HFFc6 (cell line): ENCODE measurements around the gene HECW1. TPM values are rescaled to one million over a fixed set of nuclear protein-coding genes. Genes with fewer than 3 reads are reported as not detected.

ENCODE experiments used
- DNase-seq: peaks from one replicate; pipeline ENCODE4 v3.0.0-alpha.2; 2018
- H3K27ac Mint-ChIP-seq: 2 replicates; pipeline ENCODE4 v1.8.0; 2020; ENCODE audit warnings: mild to moderate bottlenecking, mixed read lengths
- H3K27me3 Mint-ChIP-seq: 2 replicates; pipeline ENCODE4 v1.8.0; 2021; ENCODE audit warnings: mild to moderate bottlenecking, moderate library complexity, mixed read lengths; ENCODE audit not compliant: insufficient read depth
- H3K36me3 Mint-ChIP-seq: 2 replicates; pipeline ENCODE4 v1.8.0; 2021; ENCODE audit warnings: low read depth, mixed read lengths
- H3K4me1 Mint-ChIP-seq: 2 replicates; pipeline ENCODE4 v1.8.0; 2020; ENCODE audit warnings: low read depth, mixed read lengths
- H3K4me3 Mint-ChIP-seq: 2 replicates; pipeline ENCODE4 v1.8.0; 2020; ENCODE audit warnings: mild to moderate bottlenecking, moderate library complexity, mixed read lengths
- H3K9me3 Mint-ChIP-seq: 2 replicates; pipeline ENCODE4 v1.8.0; 2020; ENCODE audit warnings: mild to moderate bottlenecking, mixed read lengths
- CTCF ChIP-seq: fragments of 200-600 bp; sonication (generic); IDR thresholded peaks from 2 replicates; pipeline ENCODE4 v1.5.0; 2021; ENCODE audit warnings: antibody characterized with exemption, mild to moderate bottlenecking
- total RNA-seq, 6 experiments: library from RNA; stranded (reverse); fragmentation: NEBNext Ultra II Directional; extraction: Animal tissue kit (Norgen Biotek cat#: 25700); gene quantifications; 2 replicates in 1 of 6; 3 replicates in 5 of 6; pipeline ENCODE4 v1.2.3, GENCODE V29; 2021

The HECW1 gene
- total RNA-seq, 6 experiments from 2014 or later: 3.4 to 6.5 (median 5.3) TPM

- no peak for DNase-seq
- Mint-ChIP-seq H3K27ac (peak overlapping the region; percentile 3; the same call in 1 of the 2 replicates), H3K4me3 (peak overlapping the region; percentile 57), H3K9me3 (no peaks in the 10 kb centered on the region), H3K27me3 (peaks cover 26% of the 10 kb centered on the region), H3K36me3 (no peaks in the 10 kb centered on the region), H3K4me1 (peaks cover 28% of the 10 kb centered on the region)
- TF ChIP-seq CTCF: no peak
These were observed 603 bp upstream of the HECW1 start for GRCh38 chr7:43111630-43112458.

GRCh38 chr7:43112941-43113621 lies 634 bp downstream of the HECW1 start:
- Mint-ChIP-seq H3K4me3 (peak overlapping the region; percentile 85), H3K9me3 (no peaks in the 10 kb centered on the region)
- no peak for TF ChIP-seq CTCF

GRCh38 chr7:43113622-43114457 lies 1.4 kb downstream of the HECW1 start:
- H3K4me3 Mint-ChIP-seq: peak overlapping the region; percentile 85
- no peak for DNase-seq
- no peaks in the 10 kb centered on the region for H3K36me3 Mint-ChIP-seq
- H3K4me1 Mint-ChIP-seq: peaks cover 28% of the 10 kb centered on the region
- H3K27ac Mint-ChIP-seq: no peak overlapping the region
- no peak for TF ChIP-seq CTCF
- peaks cover 20% of the 10 kb centered on the region for H3K27me3 Mint-ChIP-seq
- H3K9me3 Mint-ChIP-seq: no peaks in the 10 kb centered on the region

More at GRCh38 chr7:43112941-43113621, 634 bp downstream of the HECW1 start:
- H3K27me3 Mint-ChIP-seq: peaks cover 23% of the 10 kb centered on the region
- no peak for DNase-seq
- no peaks in the 10 kb centered on the region for H3K36me3 Mint-ChIP-seq
- peaks cover 28% of the 10 kb centered on the region for H3K4me1 Mint-ChIP-seq
- H3K27ac Mint-ChIP-seq: no peak overlapping the region

GRCh38 chr7:43114458-43114780 lies 2.0 kb downstream of the HECW1 start:
- DNase-seq: no peak

More at GRCh38 chr7:43114458-43114780, 2.0 kb downstream of the HECW1 start:
- H3K4me3 Mint-ChIP-seq: peak overlapping the region; percentile 85
- no peak for TF ChIP-seq CTCF
- no peaks in the 10 kb centered on the region for H3K9me3 Mint-ChIP-seq
- H3K4me1 Mint-ChIP-seq: peaks cover 28% of the 10 kb centered on the region
- H3K27ac Mint-ChIP-seq: no peak overlapping the region
- no peaks in the 10 kb centered on the region for H3K36me3 Mint-ChIP-seq
- H3K27me3 Mint-ChIP-seq: peaks cover 20% of the 10 kb centered on the region
